GM12801 (cell line): Measurements from ENCODE around the gene CACNB2.

ENCODE experiments used
- TF ChIP-seq, protein P1 (sequence below): IDR thresholded peaks from one replicate; pipeline ENCODE4 v1.5.1; 2011; ENCODE audit warnings: control low read depth; ENCODE audit not compliant: insufficient read length; ENCODE audit errors: extremely low read depth

CACNB2 gene

GRCh38 chr10:18136073-18136791, 4.0 kb upstream of the CACNB2 start:
- TF ChIP-seq, protein P1, sequence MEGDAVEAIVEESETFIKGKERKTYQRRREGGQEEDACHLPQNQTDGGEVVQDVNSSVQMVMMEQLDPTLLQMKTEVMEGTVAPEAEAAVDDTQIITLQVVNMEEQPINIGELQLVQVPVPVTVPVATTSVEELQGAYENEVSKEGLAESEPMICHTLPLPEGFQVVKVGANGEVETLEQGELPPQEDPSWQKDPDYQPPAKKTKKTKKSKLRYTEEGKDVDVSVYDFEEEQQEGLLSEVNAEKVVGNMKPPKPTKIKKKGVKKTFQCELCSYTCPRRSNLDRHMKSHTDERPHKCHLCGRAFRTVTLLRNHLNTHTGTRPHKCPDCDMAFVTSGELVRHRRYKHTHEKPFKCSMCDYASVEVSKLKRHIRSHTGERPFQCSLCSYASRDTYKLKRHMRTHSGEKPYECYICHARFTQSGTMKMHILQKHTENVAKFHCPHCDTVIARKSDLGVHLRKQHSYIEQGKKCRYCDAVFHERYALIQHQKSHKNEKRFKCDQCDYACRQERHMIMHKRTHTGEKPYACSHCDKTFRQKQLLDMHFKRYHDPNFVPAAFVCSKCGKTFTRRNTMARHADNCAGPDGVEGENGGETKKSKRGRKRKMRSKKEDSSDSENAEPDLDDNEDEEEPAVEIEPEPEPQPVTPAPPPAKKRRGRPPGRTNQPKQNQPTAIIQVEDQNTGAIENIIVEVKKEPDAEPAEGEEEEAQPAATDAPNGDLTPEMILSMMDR, result no peak

GRCh38 chr10:18137111-18137510, 3.1 kb upstream of the CACNB2 start:
- TF ChIP-seq, protein P1, result no peak

GRCh38 chr10:18140957-18141845, 977 bp downstream of the CACNB2 start:
- TF ChIP-seq, protein P1, result no peak

DNA sequence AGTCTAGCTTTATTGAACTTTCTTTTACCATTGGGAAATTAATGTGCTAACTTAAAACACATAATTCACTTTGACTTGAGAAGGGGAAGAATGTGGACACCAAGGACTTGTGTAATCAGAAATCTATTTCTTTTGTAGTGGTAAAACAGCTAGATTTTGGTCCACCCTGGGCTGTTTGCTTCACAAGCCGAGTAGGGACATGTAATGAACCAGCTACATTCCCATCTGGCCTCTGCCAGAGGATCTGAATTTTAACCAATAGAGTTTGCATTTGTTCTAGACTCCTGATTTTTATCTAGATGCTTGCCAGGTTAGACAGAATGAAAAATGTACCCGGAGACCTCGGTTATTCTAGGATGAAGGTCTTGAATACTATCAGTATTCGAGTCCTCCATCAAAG, 1.9 kb downstream of the CACNB2 start:
- TF ChIP-seq, protein P1, result no peak

DNA sequence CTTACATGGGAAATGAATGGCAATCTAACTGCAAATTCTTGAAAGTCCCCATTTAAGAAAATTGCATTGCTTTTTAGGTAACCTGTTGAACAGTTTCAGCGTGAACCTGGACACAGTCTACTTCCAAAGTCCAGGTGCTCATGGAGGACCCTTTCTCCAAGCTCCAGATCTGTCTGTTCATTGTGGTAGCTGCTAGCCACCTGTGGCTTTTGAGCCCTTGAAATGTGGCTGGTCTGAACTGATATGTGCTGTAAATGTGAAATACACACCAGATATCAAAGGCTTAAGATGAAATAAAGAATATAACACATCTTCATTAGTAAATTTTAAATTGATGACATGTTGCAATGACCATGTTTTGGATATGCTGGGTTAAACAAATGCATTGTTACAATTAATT, 4.2 kb downstream of the CACNB2 start:
- TF ChIP-seq, protein P1, result no peak

GRCh38 chr10:18144928-18145327, 4.7 kb downstream of the CACNB2 start:
- TF ChIP-seq, protein P1, result no peak

DNA sequence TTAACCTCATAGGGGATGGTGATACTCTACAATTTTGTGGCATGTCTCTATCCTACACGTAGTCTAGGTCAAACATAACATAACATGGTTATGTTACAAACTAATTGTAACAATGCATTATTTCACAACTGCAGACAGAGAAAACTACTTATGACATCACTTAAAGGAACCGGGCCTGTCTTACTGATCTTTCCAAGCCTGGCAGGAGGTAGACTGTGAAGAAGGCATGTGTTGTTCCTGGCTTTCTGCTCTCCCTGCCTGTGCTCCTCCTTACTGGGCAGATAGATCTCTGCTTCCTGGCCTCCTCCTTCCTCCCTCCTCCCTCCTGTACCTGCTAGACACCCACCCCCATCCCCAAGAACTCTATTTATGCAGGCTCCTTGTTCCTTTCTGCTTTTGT, 5.4 kb downstream of the CACNB2 start:
- TF ChIP-seq, protein P1, result no peak
